GM23338 (cell line): Measurements from ENCODE around the gene LIN54. TPM values are rescaled to one million over a fixed set of nuclear protein-coding genes. Genes with fewer than 3 reads are reported as not detected.

Source experiments
- ATAC-seq: fragments of 200-7000 bp; cut with Tn5 transposase; 3 replicates; pipeline ENCODE4 v1.9.1; 2020
- DNase-seq: peaks from one replicate; pipeline ENCODE4 v3.0.0-alpha.2; 2015; ENCODE audit warnings: low spot score
- H2AFZ ChIP-seq: fragments of 200-600 bp; sonication (generic); 2 replicates; pipeline ENCODE4 v1.8.0; 2016; ENCODE audit warnings: antibody characterized with exemption, mild to moderate bottlenecking, moderate library complexity
- H3F3A ChIP-seq: fragments of 200-600 bp; sonication (generic); replicated peaks from 2 replicates; pipeline ENCODE4 v1.8.0; 2017; ENCODE audit warnings: antibody characterized with exemption, mixed run types, low read depth
- H3K27ac ChIP-seq: fragments of 200-600 bp; sonication (generic); 2 replicates; pipeline ENCODE4 v1.6.1; 2016; ENCODE audit warnings: low read depth
- H3K27me3 ChIP-seq: fragments of 200-600 bp; sonication (generic); 2 replicates; pipeline ENCODE4 v1.8.0; 2016; ENCODE audit warnings: mild to moderate bottlenecking, mixed run types, moderate library complexity; ENCODE audit not compliant: insufficient read depth
- H3K36me3 ChIP-seq: fragments of 200-600 bp; sonication (generic); 2 replicates; pipeline ENCODE4 v1.8.0; 2016; ENCODE audit warnings: mild to moderate bottlenecking; ENCODE audit not compliant: insufficient read depth
- H3K4me1 ChIP-seq: fragments of 200-600 bp; sonication (generic); 2 replicates; pipeline ENCODE4 v1.8.0; 2016; ENCODE audit warnings: mild to moderate bottlenecking, moderate library complexity; ENCODE audit not compliant: insufficient read depth
- H3K4me2 ChIP-seq: fragments of 200-600 bp; sonication (generic); 2 replicates; pipeline ENCODE4 v1.7.1; 2017; ENCODE audit warnings: mixed run types
- H3K4me3 ChIP-seq: fragments of 200-600 bp; sonication (generic); 2 replicates; pipeline ENCODE4 v1.6.1; 2016; ENCODE audit warnings: mixed run types
- H3K79me2 ChIP-seq: fragments of 200-600 bp; sonication (generic); replicated peaks from 2 replicates; pipeline ENCODE4 v1.8.0; 2017; ENCODE audit warnings: mild to moderate bottlenecking; ENCODE audit not compliant: insufficient read depth
- H3K9me2 ChIP-seq: fragments of 200-600 bp; sonication (generic); 2 replicates; pipeline ENCODE4 v1.8.0; 2017; ENCODE audit not compliant: insufficient read depth
- H4K20me1 ChIP-seq: fragments of 200-600 bp; sonication (generic); replicated peaks from 2 replicates; pipeline ENCODE4 v1.8.0; 2017; ENCODE audit warnings: mild to moderate bottlenecking; ENCODE audit not compliant: insufficient read depth
- H3K27ac Mint-ChIP-seq: 2 replicates; pipeline ENCODE4 v1.8.0; 2020; ENCODE audit warnings: inconsistent platforms, mild to moderate bottlenecking, moderate library complexity, mixed read lengths
- H3K27me3 Mint-ChIP-seq: 3 replicates; pipeline ENCODE4 v1.8.0; 2022; ENCODE audit warnings: low read depth, mild to moderate bottlenecking, moderate library complexity, mixed read lengths, inconsistent platforms; ENCODE audit not compliant: insufficient read depth, poor library complexity
- H3K36me3 Mint-ChIP-seq: 3 replicates; pipeline ENCODE4 v1.8.0; 2021; ENCODE audit warnings: low read depth, mild to moderate bottlenecking, inconsistent platforms, moderate library complexity, mixed read lengths
- H3K4me1 Mint-ChIP-seq: 3 replicates; pipeline ENCODE4 v1.8.0; 2020; ENCODE audit warnings: mild to moderate bottlenecking, inconsistent platforms, mixed read lengths
- H3K4me3 Mint-ChIP-seq: 3 replicates; pipeline ENCODE4 v1.8.0; 2021; ENCODE audit warnings: moderate library complexity, mild to moderate bottlenecking, inconsistent platforms, mixed read lengths
- H3K9me3 Mint-ChIP-seq: 3 replicates; pipeline ENCODE4 v1.8.0; 2020; ENCODE audit warnings: moderate library complexity, mild to moderate bottlenecking, inconsistent platforms, mixed read lengths
- CREB1 ChIP-seq: fragments of 250-450 bp; sonication (Bioruptor Pico); IDR thresholded peaks from 2 replicates; pipeline ENCODE4 v1.5.0; 2020; ENCODE audit warnings: low read depth, mild to moderate bottlenecking, moderate library complexity
- CTCF ChIP-seq, 2 experiments: fragments of 200-600 bp in 1 of 2; sonication (generic) in 1 of 2; conservative IDR thresholded peaks; 2 replicates each; pipeline versions ENCODE4 v1.5.1 to v1.6.1; 2016 to 2017; ENCODE audit warnings: antibody characterized with exemption in 2 of 2, low read depth in 2 of 2, mild to moderate bottlenecking in 2 of 2, moderate library complexity in 1 of 2
- EZH2 ChIP-seq: fragments of 200-600 bp; sonication (generic); IDR thresholded peaks from one replicate; pipeline ENCODE4 v1.8.0; 2017; ENCODE audit warnings: antibody characterized with exemption, mild to moderate bottlenecking, low read depth; ENCODE audit not compliant: unreplicated experiment
- EZH2phosphoT487 ChIP-seq: fragments of 200-600 bp; sonication (generic); IDR thresholded peaks from one replicate; pipeline ENCODE4 v1.8.1; 2018; ENCODE audit warnings: antibody characterized with exemption; ENCODE audit not compliant: unreplicated experiment
- JUNB ChIP-seq: IDR thresholded peaks from one replicate; pipeline ENCODE4 v1.6.1; 2016; ENCODE audit warnings: antibody characterized with exemption; ENCODE audit not compliant: unreplicated experiment
- NANOG ChIP-seq: IDR thresholded peaks from 2 replicates; pipeline ENCODE4 v1.6.1; 2016; ENCODE audit warnings: antibody characterized with exemption, borderline replicate concordance
- POLR2AphosphoS5 ChIP-seq: IDR thresholded peaks from 2 replicates; pipeline ENCODE4 v1.6.1; 2016; ENCODE audit warnings: antibody characterized with exemption, low read depth
- STAT1 ChIP-seq: IDR thresholded peaks from one replicate; pipeline ENCODE4 v1.6.1; 2016; ENCODE audit warnings: antibody characterized with exemption; ENCODE audit not compliant: unreplicated experiment
- ZNF114 ChIP-seq: fragments of 250-450 bp; sonication (Bioruptor Pico); IDR thresholded peaks from 2 replicates; pipeline ENCODE4 v1.5.0; 2020; ENCODE audit warnings: mild to moderate bottlenecking, moderate library complexity
- ZNF331 ChIP-seq: fragments of 250-450 bp; sonication (Bioruptor Pico); IDR thresholded peaks from 2 replicates; pipeline ENCODE4 v1.5.0; 2020; ENCODE audit warnings: low read depth, mild to moderate bottlenecking, moderate library complexity
- ZNF462 ChIP-seq: fragments of 250-450 bp; sonication (Bioruptor Pico); IDR thresholded peaks from 2 replicates; pipeline ENCODE4 v1.5.0; 2020; ENCODE audit warnings: mild to moderate bottlenecking, moderate library complexity
- polyA plus RNA-seq: library from polyadenylated mRNA; unstranded; fragments of >200 nt; fragmentation: Nextera tagmentation; extraction: Ambion mirVana; gene quantifications from 2 replicates; pipeline ENCODE4 v1.2.1, GENCODE V29; 2016
- total RNA-seq: library from RNA; depleted of rRNA; stranded (reverse); fragments of >200 nt; shearing (Covaris generic); gene quantifications from 2 replicates; pipeline ENCODE4 v1.2.3, GENCODE V29; 2014
- TF ChIP-seq, protein P1 (sequence below): IDR thresholded peaks from one replicate; pipeline ENCODE4 v1.6.1; 2018; ENCODE audit warnings: antibody characterized with exemption; ENCODE audit not compliant: unreplicated experiment
- TF ChIP-seq, protein P2 (sequence below): IDR thresholded peaks from 2 replicates; pipeline ENCODE4 v1.6.1; 2016; ENCODE audit warnings: antibody characterized with exemption

The LIN54 gene
- total and polyA plus RNA-seq, 2 experiments from 2014 or later, result 4.0 to 11.2 TPM

DNA sequence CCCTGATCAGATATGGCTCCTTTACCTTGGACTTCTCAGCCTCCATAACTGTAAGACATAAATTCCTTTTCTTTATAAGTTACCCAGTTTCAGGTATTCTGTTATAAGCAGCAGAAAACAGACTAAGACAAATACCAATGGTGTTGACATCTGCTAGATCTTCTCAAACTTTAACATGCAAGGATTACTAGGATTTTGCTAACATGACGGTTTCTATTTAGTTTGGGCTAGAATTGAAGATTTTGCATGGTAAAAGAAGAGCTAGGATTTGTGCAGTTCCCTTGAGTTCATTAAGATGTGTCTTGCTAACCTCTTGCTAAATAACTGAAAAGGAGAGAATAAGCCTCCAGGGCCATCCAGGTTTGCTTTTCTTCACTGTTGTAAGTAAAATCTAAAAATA lies 19.1 kb upstream of the LIN54 start:
- Histone ChIP-seq H4K20me1 (no peaks in the 10 kb centered on the region), H2AFZ (0 out of 2 replicates have a peak overlapping the region, but pooled peaks have one; percentile 5), H3K9me2 (no peaks in the 10 kb centered on the region; the same call in 1 of the 2 replicates), H3K4me2 (no peak overlapping the region), H3K27ac (no peak overlapping the region), H3K79me2 (no peaks in the 10 kb centered on the region), H3K36me3 (no peaks in the 10 kb centered on the region), H3K4me3 (no peak overlapping the region), H3K4me1 (no peaks in the 10 kb centered on the region), H3K27me3 (no peaks in the 10 kb centered on the region), H3F3A (no peaks in the 10 kb centered on the region)
- DNase-seq (no peak), ATAC-seq (no peak)
- H3K36me3 Mint-ChIP-seq, result peaks cover 6% of the 10 kb centered on the region; the same call in 2 of the 3 replicates
- H3K27me3 Mint-ChIP-seq, result peaks cover 20% of the 10 kb centered on the region
- H3K4me1 Mint-ChIP-seq, result no peaks in the 10 kb centered on the region
- peaks cover 17% of the 10 kb centered on the region for H3K9me3 Mint-ChIP-seq
- TF ChIP-seq, protein P1, sequence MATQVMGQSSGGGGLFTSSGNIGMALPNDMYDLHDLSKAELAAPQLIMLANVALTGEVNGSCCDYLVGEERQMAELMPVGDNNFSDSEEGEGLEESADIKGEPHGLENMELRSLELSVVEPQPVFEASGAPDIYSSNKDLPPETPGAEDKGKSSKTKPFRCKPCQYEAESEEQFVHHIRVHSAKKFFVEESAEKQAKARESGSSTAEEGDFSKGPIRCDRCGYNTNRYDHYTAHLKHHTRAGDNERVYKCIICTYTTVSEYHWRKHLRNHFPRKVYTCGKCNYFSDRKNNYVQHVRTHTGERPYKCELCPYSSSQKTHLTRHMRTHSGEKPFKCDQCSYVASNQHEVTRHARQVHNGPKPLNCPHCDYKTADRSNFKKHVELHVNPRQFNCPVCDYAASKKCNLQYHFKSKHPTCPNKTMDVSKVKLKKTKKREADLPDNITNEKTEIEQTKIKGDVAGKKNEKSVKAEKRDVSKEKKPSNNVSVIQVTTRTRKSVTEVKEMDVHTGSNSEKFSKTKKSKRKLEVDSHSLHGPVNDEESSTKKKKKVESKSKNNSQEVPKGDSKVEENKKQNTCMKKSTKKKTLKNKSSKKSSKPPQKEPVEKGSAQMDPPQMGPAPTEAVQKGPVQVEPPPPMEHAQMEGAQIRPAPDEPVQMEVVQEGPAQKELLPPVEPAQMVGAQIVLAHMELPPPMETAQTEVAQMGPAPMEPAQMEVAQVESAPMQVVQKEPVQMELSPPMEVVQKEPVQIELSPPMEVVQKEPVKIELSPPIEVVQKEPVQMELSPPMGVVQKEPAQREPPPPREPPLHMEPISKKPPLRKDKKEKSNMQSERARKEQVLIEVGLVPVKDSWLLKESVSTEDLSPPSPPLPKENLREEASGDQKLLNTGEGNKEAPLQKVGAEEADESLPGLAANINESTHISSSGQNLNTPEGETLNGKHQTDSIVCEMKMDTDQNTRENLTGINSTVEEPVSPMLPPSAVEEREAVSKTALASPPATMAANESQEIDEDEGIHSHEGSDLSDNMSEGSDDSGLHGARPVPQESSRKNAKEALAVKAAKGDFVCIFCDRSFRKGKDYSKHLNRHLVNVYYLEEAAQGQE, result no peak
- TF ChIP-seq, protein P2, sequence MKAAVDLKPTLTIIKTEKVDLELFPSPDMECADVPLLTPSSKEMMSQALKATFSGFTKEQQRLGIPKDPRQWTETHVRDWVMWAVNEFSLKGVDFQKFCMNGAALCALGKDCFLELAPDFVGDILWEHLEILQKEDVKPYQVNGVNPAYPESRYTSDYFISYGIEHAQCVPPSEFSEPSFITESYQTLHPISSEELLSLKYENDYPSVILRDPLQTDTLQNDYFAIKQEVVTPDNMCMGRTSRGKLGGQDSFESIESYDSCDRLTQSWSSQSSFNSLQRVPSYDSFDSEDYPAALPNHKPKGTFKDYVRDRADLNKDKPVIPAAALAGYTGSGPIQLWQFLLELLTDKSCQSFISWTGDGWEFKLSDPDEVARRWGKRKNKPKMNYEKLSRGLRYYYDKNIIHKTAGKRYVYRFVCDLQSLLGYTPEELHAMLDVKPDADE, result no peak
- TF ChIP-seq CTCF (conservative IDR thresholded peaks at IDR 0.05; ENCODE audit: low read depth in 2 of 2) (no peak), POLR2AphosphoS5 (no peak), JUNB (no peak), ZNF462 (no peak), NANOG (no peak), ZNF331 (CRISPR knock-in tag) (no peak), CREB1 (CRISPR knock-in tag) (no peak), STAT1 (no peak), EZH2phosphoT487 (no peak), EZH2 (no peak), ZNF114 (CRISPR knock-in tag) (no peak)
- no peak overlapping the region for H3K4me3 Mint-ChIP-seq
- H3K27ac Mint-ChIP-seq, result no peak overlapping the region
